Measurements from ENCODE around the gene SPATA20.

Gene SPATA20

DNA sequence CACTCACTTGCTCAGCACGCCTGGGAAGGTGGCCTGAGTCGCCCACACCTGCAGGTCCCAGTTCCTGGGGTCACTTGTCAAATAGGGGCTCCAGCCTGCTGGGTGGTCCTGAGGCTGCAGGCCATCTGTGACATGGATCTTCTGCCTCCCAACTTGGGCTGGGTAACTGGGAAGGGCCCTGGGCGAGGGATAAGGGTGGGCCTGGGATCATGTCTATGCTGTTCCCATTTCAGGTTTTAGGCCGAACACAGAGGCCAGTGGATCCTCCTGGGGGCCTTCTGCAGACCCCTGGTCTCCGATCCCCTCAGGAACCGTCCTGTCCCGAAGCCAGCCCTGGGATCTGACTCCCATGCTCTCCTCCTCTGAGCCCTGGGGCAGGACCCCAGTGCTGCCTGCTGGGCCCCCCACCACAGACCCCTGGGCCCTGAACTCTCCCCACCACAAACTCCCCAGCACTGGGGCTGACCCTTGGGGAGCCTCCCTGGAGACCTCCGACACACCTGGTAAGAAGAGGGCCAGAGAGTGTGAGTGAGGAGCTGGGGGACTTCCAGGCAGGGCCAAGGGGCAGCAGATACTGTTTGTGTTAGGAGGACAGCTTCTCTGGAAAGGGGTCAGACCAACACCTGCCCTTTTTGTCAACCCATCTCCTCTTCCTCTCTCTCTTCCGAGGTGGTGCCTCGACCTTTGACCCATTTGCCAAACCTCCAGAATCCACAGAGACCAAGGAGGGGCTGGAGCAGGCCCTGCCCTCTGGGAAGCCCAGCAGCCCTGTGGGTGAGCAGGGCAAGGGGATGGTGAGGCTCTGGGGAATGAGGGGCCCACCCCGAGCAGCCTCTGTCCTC is 6.2 kb upstream of the SPATA20 start:
- no peak for DNase-seq (ENCODE audit: low spot score)

GRCh38 chr17:50541402-50541715 is 5.6 kb upstream of the SPATA20 start:
- no peak for DNase-seq (ENCODE audit: low spot score)

GRCh38 chr17:50541716-50542688 is 5.0 kb upstream of the SPATA20 start:
- peak; percentile 83 for DNase-seq (ENCODE audit: low spot score)

DNA sequence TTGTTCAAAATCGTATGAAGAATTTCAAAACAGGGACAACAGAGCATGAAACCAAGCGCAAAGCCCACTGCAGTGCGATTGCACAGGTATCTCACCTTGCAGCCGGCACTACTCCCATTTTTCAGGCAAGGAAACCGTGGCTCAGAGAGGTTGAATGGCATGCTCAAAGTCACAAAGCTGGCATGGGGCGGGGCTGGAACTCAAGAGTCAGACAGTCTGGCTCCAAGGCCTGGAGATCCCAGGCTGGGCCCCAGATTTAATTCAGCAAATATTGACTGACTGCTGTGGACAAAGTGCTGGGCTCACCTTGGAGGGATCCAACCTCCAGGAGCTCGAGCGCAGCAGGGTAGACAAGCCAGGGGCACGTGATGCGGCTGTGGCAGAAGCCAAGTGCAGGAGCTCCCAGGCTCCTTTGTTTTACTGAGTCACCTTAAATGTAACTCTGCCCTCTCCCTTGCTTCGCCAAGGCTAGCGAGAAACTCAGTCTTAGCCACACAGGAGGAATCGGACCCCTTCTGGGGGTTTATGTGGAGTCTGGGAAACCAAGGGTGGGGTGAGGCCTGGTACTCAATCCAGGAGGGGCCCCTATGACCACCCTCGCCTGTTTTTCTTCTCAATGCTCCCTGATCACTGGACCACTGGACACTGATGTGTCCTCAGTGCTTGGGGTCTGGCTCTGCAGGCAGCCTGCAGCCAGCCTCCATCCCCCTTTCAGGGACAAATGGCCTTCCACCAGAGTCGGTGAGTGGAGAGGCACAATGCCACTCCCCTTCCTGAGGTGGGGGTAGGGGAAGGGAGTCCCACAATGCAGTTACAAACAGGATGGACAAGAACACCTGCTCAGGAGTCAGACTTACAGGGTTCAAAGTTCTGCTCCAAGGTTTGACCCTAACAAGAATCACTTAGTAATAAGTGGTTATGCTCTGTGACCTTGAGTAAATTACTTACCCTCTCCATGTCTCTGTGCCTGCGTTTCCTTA is 3.9 kb upstream of the SPATA20 start:
- no peak for DNase-seq (ENCODE audit: low spot score)

- DNase-seq (ENCODE audit: low spot score), result no peak
Measured at GRCh38 chr17:50544516-50544915, 2.5 kb upstream of the SPATA20 start.

GRCh38 chr17:50545311-50545710 is 1.7 kb upstream of the SPATA20 start:
- DNase-seq (ENCODE audit: low spot score), result no peak

- no peak for DNase-seq (ENCODE audit: low spot score)
Measured at GRCh38 chr17:50546701-50547034, 306 bp upstream of the SPATA20 start.

GRCh38 chr17:50547736-50548083 is 736 bp downstream of the SPATA20 start:
- no peak for DNase-seq (ENCODE audit: low spot score)

GRCh38 chr17:50548831-50549230 is 1.9 kb downstream of the SPATA20 start:
- DNase-seq (ENCODE audit: low spot score), result no peak

GRCh38 chr17:50549256-50549941 is 2.4 kb downstream of the SPATA20 start:
- no peak for DNase-seq (ENCODE audit: low spot score)

DNA sequence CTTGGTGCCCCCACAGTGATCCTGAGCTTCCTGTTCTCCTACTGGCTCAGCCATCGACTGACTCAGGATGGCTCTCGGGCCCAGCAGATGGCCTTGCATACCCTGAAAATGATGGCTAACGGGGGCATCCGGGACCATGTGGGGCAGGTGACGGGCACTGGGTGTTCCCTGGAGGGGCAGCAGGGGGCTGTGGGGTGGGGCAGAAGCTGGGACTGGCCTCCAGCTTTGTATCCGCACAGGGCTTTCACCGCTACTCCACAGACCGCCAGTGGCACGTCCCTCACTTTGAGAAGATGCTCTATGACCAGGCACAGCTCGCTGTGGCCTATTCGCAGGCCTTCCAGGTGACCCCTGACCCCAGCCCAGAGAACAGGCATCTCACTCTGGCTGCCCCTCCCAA is 3.0 kb downstream of the SPATA20 start:
- DNase-seq (ENCODE audit: low spot score), result no peak

DNA sequence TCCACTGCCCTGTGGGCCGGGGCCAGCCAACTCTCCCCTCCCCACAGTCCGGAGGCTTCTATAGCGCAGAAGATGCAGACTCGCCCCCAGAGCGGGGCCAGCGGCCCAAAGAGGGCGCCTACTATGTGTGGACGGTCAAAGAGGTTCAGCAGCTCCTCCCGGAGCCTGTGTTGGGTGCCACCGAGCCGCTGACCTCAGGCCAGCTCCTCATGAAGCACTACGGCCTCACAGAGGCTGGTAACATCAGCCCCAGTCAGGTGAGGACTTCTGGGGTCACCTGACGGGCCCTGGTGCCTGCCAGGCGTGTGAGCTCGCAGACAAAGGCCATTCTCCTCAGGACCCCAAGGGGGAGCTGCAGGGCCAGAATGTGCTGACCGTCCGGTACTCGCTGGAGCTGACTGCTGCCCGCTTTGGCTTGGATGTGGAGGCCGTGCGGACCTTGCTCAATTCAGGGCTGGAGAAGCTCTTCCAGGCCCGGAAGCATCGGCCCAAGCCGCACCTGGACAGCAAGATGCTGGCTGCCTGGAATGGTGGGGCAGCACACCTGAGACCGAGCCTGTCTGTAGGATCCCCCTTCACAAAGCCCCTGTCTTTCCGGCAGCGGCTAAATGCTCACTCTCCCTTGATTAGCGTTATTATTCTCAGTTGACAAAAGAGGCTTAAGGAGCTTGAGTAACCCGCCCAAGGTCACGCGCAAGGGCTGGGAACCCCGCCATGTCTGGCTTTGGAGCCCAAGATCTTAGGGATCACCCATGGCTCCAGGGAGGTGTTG is 3.9 kb downstream of the SPATA20 start:
- peak; percentile 52 for DNase-seq (ENCODE audit: low spot score)

GRCh38 chr17:50551433-50551815 is 4.5 kb downstream of the SPATA20 start:
- no peak for DNase-seq (ENCODE audit: low spot score)

GRCh38 chr17:50551884-50552283 is 4.9 kb downstream of the SPATA20 start:
- no peak for DNase-seq (ENCODE audit: low spot score)

DNA sequence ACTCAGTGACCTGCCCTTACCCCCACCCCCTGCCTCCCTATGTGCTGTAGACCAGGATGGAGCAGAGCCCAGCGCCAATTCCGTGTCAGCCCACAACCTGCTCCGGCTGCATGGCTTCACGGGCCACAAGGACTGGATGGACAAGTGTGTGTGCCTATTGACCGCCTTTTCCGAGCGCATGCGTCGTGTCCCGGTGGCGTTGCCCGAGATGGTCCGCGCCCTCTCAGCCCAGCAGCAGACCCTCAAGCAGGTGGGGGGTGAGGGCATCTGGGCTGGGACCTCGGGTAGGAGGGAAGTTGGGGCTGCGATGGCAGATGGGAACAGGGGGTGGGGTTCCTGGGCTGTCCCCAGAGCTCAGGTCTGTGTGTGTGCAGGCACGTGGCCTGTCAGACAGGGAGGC is 7.2 kb downstream of the SPATA20 start:
- DNase-seq (ENCODE audit: low spot score), result no peak

- DNase-seq (ENCODE audit: low spot score), result no peak
Measured at GRCh38 chr17:50556803-50557202, 9.8 kb downstream of the SPATA20 start.

- DNase-seq (ENCODE audit: low spot score), result no peak
Measured at GRCh38 chr17:50557630-50558029, 10.7 kb downstream of the SPATA20 start.

DNA sequence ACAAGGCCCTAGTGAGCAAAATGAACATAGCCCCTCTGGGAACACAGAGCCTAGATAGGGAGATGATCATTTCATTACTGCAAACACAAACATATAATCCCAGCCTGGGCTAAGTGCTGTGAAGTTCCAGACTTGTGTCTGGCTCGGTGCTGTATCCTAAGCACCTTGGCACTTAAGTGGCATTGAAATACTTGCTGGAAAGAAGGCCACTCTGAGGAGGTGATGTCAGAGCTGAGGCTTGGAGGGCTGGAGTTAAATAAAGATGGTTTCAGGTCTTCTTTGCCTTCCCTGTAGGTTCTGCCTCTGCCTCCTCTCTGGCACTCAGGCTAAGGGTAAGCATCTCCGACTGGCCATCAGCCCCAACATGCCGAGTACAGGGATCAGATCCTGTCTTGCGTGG is 11.1 kb downstream of the SPATA20 start:
- no peak for DNase-seq (ENCODE audit: low spot score)

- DNase-seq (ENCODE audit: low spot score), result no peak
Measured at GRCh38 chr17:50558581-50558940, 11.6 kb downstream of the SPATA20 start.

- no peak for DNase-seq (ENCODE audit: low spot score)
Measured at GRCh38 chr17:50558941-50559614, 12.1 kb downstream of the SPATA20 start.

Data from NAMALWA (cell line).